Cardiac fibroblast (primary cell): ENCODE data around the gene MIOS.
"Not testable (repeated sequence)": the region's sequence is repeated elsewhere in the genome, so short reads cannot be mapped to it uniquely, and the experiment has no call there.

ENCODE experiments used
- DNase-seq, 2 donors: peaks; one replicate each; pipeline versions ENCODE4 v3.0.0 to v3.0.0-alpha.2; 2010; ENCODE audit warnings: low read depth in 2 of 2
- H3K4me3 ChIP-seq, 2 donors: replicated peaks in 1 of 2; 1 replicate in 1 of 2; 2 replicates in 1 of 2; pipeline ENCODE4 v1.5.1; 2011; ENCODE audit warnings: low read depth in 2 of 2, low read length in 2 of 2, mild to moderate bottlenecking in 2 of 2, moderate library complexity in 1 of 2
- CTCF ChIP-seq: IDR thresholded peaks from one replicate; pipeline ENCODE4 v1.5.1; 2011; ENCODE audit warnings: low read depth, mild to moderate bottlenecking, low read length, inconsistent platforms

The MIOS gene

GRCh38 chr7:7647495-7648036, 80.9 kb downstream of the MIOS start:
- no peak for DNase-seq
- H3K4me3 ChIP-seq = no peak overlapping the region
- TF ChIP-seq CTCF = no peak

- no peak for TF ChIP-seq CTCF
- H3K4me3 ChIP-seq = no peak overlapping the region
- no peak for DNase-seq
Measured at GRCh38 chr7:7650682-7651206, 84.1 kb downstream of the MIOS start.

GRCh38 chr7:7651479-7651878, 84.8 kb downstream of the MIOS start:
- DNase-seq = no peak
- H3K4me3 ChIP-seq = no peak overlapping the region
- no peak for TF ChIP-seq CTCF

- no peak for DNase-seq
- no peak for TF ChIP-seq CTCF
- H3K4me3 ChIP-seq = no peak overlapping the region
Measured at GRCh38 chr7:7652798-7653540, 86.3 kb downstream of the MIOS start.

- peak in 1 of 2 donors; percentile 26 for DNase-seq
- peak; percentile 51 for TF ChIP-seq CTCF
- no peak overlapping the region for H3K4me3 ChIP-seq
Measured at GRCh38 chr7:7653593-7654187, 87.0 kb downstream of the MIOS start.

- peak in 1 of 2 donors; percentile 16 for DNase-seq
- no peak overlapping the region for H3K4me3 ChIP-seq
- no peak for TF ChIP-seq CTCF
Measured at GRCh38 chr7:7654964-7655715, 88.5 kb downstream of the MIOS start.

GRCh38 chr7:7656459-7656858, 89.8 kb downstream of the MIOS start:
- DNase-seq, H3K4me3 ChIP-seq: not testable (repeated sequence)
